Vagina (tissue), 2 donors: ENCODE results near the gene UBAP1L.

Source experiments
- POLR2A ChIP-seq, 2 donors: fragments of 450-650 bp; IDR thresholded peaks; one replicate each; pipeline ENCODE4 v1.6.1; 2017; ENCODE audit warnings: antibody characterized with exemption in 2 of 2, mild to moderate bottlenecking in 2 of 2, moderate library complexity in 2 of 2
- POLR2AphosphoS5 ChIP-seq, 2 donors: sonication (generic); formaldehyde crosslinking; IDR thresholded peaks; one replicate each; pipeline ENCODE4 v1.9.0; 2017; ENCODE audit warnings: antibody characterized with exemption in 2 of 2, mild to moderate bottlenecking in 2 of 2, low read depth in 1 of 2; ENCODE audit not compliant: insufficient read depth in 1 of 2
- TF ChIP-seq, protein P1 (sequence below), 3 experiments: fragments of 450-650 bp in 2 of 3; fragments of 200-600 bp in 1 of 3; sonication (generic) in 1 of 3; IDR thresholded peaks; one replicate each; pipeline ENCODE4 v1.5.1; 2017 to 2019; ENCODE audit warnings: antibody characterized with exemption in 3 of 3, mild to moderate bottlenecking in 2 of 3, moderate library complexity in 2 of 3

- no peak for TF ChIP-seq POLR2AphosphoS5 (IDR thresholded peaks at IDR 0.05; ENCODE audit: insufficient read depth in 1 of 2, low read depth in 1 of 2)
- TF ChIP-seq, protein P1, sequence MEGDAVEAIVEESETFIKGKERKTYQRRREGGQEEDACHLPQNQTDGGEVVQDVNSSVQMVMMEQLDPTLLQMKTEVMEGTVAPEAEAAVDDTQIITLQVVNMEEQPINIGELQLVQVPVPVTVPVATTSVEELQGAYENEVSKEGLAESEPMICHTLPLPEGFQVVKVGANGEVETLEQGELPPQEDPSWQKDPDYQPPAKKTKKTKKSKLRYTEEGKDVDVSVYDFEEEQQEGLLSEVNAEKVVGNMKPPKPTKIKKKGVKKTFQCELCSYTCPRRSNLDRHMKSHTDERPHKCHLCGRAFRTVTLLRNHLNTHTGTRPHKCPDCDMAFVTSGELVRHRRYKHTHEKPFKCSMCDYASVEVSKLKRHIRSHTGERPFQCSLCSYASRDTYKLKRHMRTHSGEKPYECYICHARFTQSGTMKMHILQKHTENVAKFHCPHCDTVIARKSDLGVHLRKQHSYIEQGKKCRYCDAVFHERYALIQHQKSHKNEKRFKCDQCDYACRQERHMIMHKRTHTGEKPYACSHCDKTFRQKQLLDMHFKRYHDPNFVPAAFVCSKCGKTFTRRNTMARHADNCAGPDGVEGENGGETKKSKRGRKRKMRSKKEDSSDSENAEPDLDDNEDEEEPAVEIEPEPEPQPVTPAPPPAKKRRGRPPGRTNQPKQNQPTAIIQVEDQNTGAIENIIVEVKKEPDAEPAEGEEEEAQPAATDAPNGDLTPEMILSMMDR (IDR thresholded peaks at IDR 0.05), result no peak
- no peak for TF ChIP-seq POLR2A (IDR thresholded peaks at IDR 0.05)
These were observed 55.6 kb downstream of the UBAP1L start for GRCh38 chr15:65059369-65059750.
